Fibroblast of villous mesenchyme (primary cell): ENCODE results near the gene ANKRD62. TPM values are rescaled to one million over a fixed set of nuclear protein-coding genes. Genes with fewer than 3 reads are reported as not detected.
"Not testable (repeated sequence)": the region's sequence is repeated elsewhere in the genome, so short reads cannot be mapped to it uniquely, and the experiment has no call there.

Source experiments
- DNase-seq: peaks from one replicate; pipeline ENCODE4 v3.0.0-alpha.2; 2010; ENCODE audit warnings: low read depth
- H3K4me3 ChIP-seq: 2 replicates; pipeline ENCODE4 v1.5.1; 2011; ENCODE audit warnings: low read depth, mild to moderate bottlenecking, low read length
- CTCF ChIP-seq: IDR thresholded peaks from 2 replicates; pipeline ENCODE4 v1.5.1; 2012; ENCODE audit warnings: low read depth, mild to moderate bottlenecking, low read length; ENCODE audit not compliant: insufficient read depth
- total RNA-seq: library from RNA; depleted of rRNA; stranded (reverse); fragments of >200 nt; gene quantifications from 2 replicates; pipeline ENCODE4 v1.2.3, GENCODE V29; 2012

Gene ANKRD62
- total RNA-seq, 1 donor: not detected

- peak overlapping the region; percentile 35 for H3K4me3 ChIP-seq
- peak; percentile 40 for DNase-seq
- no peak for TF ChIP-seq CTCF
These were observed 17.1 kb upstream of the ANKRD62 start for GRCh38 chr18:12076424-12077140.

- DNase-seq, H3K4me3 ChIP-seq: not testable (repeated sequence)
These were observed 15.6 kb upstream of the ANKRD62 start for GRCh38 chr18:12077994-12078393.

- peak; percentile 7 for DNase-seq
- TF ChIP-seq CTCF: no peak
- no peak overlapping the region for H3K4me3 ChIP-seq
These were observed 14.0 kb upstream of the ANKRD62 start for GRCh38 chr18:12079491-12080237.

- DNase-seq: no peak
- no peak for TF ChIP-seq CTCF
These were observed 8.5 kb upstream of the ANKRD62 start for GRCh38 chr18:12085136-12085535.

GRCh38 chr18:12085786-12086185, 7.9 kb upstream of the ANKRD62 start:
- no peak for TF ChIP-seq CTCF

More at GRCh38 chr18:12085136-12085535, 8.5 kb upstream of the ANKRD62 start:
- no peak overlapping the region for H3K4me3 ChIP-seq

GRCh38 chr18:12086249-12086648, 7.4 kb upstream of the ANKRD62 start:
- no peak for TF ChIP-seq CTCF
- no peak overlapping the region for H3K4me3 ChIP-seq
- DNase-seq: no peak

More at GRCh38 chr18:12085786-12086185, 7.9 kb upstream of the ANKRD62 start:
- DNase-seq: no peak
- H3K4me3 ChIP-seq: no peak overlapping the region

GRCh38 chr18:12086677-12087470, 6.8 kb upstream of the ANKRD62 start:
- no peak for TF ChIP-seq CTCF
- H3K4me3 ChIP-seq: no peak overlapping the region
- DNase-seq: no peak
